GM20000 (cell line): ENCODE data around the gene C4BPA.

ENCODE experiments used
- DNase-seq: peaks from one replicate; pipeline ENCODE4 v3.0.0; 2012; ENCODE audit warnings: low spot score
- CTCF ChIP-seq: IDR thresholded peaks from 2 replicates; pipeline ENCODE4 v1.5.1; 2012; ENCODE audit warnings: mild to moderate bottlenecking, control low read depth; ENCODE audit errors: extremely low read depth, missing control alignments

Gene C4BPA

GRCh38 chr1:207124389-207124788 is 20.4 kb downstream of the C4BPA start:
- no peak for DNase-seq
- no peak for TF ChIP-seq CTCF

- DNase-seq: no peak
These were observed 24.4 kb downstream of the C4BPA start for GRCh38 chr1:207128336-207128921.

GRCh38 chr1:207129053-207129452 is 25.0 kb downstream of the C4BPA start:
- no peak for DNase-seq
- TF ChIP-seq CTCF: no peak

More at GRCh38 chr1:207128336-207128921, 24.4 kb downstream of the C4BPA start:
- TF ChIP-seq CTCF: no peak

GRCh38 chr1:207130252-207131036 is 26.4 kb downstream of the C4BPA start:
- no peak for TF ChIP-seq CTCF
- DNase-seq: no peak

GRCh38 chr1:207131163-207131562 is 27.1 kb downstream of the C4BPA start:
- DNase-seq: no peak
- no peak for TF ChIP-seq CTCF

- no peak for TF ChIP-seq CTCF
- DNase-seq: no peak
These were observed 30.5 kb downstream of the C4BPA start for GRCh38 chr1:207134581-207134980.

GRCh38 chr1:207139616-207140015 is 35.6 kb downstream of the C4BPA start:
- DNase-seq: no peak

More at GRCh38 chr1:207139616-207140015, 35.6 kb downstream of the C4BPA start:
- TF ChIP-seq CTCF: no peak
